ENCODE data around the gene GRPR.

Gene GRPR

DNA sequence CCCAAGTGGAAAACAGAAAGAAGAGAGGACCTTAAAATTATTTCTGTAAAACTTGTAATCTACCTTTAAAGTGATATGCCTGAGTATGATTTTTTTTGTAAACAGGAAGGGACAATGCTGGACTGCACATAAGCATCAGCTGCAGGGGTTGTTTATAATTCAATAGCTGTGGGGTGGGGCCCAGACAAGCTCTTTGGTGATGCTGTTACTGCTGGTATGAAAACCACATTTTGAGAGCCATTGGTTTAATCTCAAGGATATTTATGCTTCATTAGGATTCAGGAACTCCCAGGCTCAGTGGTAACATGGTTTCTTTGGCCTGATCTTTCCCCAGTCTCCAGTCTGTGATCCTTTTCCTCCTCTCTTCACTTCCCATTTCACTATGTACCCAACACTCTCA is 34.3 kb upstream of the GRPR start:
- TF ChIP-seq, protein P1, sequence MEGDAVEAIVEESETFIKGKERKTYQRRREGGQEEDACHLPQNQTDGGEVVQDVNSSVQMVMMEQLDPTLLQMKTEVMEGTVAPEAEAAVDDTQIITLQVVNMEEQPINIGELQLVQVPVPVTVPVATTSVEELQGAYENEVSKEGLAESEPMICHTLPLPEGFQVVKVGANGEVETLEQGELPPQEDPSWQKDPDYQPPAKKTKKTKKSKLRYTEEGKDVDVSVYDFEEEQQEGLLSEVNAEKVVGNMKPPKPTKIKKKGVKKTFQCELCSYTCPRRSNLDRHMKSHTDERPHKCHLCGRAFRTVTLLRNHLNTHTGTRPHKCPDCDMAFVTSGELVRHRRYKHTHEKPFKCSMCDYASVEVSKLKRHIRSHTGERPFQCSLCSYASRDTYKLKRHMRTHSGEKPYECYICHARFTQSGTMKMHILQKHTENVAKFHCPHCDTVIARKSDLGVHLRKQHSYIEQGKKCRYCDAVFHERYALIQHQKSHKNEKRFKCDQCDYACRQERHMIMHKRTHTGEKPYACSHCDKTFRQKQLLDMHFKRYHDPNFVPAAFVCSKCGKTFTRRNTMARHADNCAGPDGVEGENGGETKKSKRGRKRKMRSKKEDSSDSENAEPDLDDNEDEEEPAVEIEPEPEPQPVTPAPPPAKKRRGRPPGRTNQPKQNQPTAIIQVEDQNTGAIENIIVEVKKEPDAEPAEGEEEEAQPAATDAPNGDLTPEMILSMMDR (IDR thresholded peaks at IDR 0.05; ENCODE audit: borderline replicate concordance, insufficient read depth, low read depth, low read length) = no peak
- H3K4me3 ChIP-seq (ENCODE audit: low read depth, low read length) = no peak overlapping the region

DNA sequence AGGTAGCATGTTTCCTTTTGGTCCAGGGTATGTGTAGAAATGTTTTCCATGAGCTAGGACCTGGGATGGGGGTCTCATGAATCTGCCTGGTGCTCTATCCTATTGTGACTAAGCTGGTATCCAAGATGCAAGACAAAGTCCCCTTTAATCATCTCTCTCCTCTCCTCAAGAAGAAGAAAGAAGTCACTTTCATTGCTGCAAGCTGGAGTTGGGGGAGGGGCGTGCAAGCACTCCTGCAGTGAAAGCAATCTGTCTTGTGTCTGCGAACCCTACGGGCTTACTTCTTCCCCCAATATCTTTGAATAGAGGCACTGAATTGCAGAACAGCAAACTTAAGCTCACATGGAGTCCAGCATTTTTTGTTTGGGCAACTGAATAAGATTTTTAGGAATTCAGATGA is 27.2 kb upstream of the GRPR start:
- TF ChIP-seq, protein P1 (IDR thresholded peaks at IDR 0.05; ENCODE audit: borderline replicate concordance, insufficient read depth, low read depth, low read length) = no peak
- H3K4me3 ChIP-seq (ENCODE audit: low read depth, low read length) = no peak overlapping the region

DNA sequence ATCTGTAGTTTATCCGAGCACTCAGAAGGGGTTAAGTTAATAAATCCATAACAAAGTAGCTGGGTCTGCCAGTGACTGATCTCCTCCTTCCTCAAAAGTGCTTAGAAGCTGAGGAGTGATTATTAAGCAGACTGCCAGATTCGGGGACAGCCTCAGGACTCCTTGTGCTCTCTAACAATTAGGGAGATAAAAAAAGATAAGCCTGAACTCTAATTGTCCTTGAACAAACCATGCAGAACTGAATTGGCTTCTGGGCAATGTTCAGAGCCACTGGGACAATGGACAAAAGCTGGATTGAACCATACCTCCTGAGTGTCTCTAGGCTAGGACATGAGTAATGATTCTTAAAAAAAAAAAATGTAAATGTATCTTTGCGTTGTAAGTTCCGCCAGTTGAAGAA is 22.7 kb upstream of the GRPR start:
- H3K4me3 ChIP-seq (ENCODE audit: low read depth, low read length) = no peak overlapping the region
- TF ChIP-seq, protein P1 (IDR thresholded peaks at IDR 0.05; ENCODE audit: borderline replicate concordance, insufficient read depth, low read depth, low read length) = no peak

DNA sequence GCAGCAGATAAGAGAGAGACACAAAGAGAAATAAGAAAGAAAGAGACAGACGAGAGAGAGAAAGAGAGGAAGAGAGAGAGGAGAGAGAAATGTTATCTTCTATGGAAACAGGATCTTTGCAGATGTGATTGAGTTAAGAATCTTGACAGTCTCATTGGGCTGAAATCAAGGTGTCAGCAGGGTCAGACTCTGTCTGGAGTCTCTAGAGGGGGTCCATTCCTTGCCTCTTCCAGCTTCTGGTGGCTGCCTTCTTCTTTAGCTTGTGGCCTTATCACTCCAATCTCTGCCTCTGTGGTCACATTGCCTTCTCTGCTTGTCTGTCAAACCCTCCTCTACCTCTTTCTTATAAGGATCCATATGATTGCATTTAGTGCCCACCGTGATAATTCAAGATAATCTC is 21.8 kb upstream of the GRPR start:
- no peak overlapping the region for H3K4me3 ChIP-seq (ENCODE audit: low read depth, low read length)
- TF ChIP-seq, protein P1 (IDR thresholded peaks at IDR 0.05; ENCODE audit: borderline replicate concordance, insufficient read depth, low read depth, low read length) = no peak

DNA sequence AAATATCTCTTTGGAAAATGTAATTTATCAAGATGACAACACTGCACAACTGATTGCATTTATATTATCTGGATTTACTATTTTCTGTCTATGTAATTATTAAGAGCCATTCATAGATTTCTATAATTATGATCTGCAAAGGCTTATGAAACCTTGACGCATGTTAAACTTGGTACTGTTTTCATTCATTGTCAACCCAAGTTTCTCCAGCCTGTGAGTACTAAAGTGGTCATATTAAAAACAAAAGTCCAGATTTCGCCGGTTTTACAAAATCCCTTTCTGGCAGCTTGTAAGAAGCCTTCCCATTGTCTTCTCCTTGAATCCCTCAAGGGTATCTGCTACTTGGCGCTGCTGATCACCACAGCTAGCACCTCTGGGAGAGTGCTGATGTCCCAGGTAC is 19.7 kb upstream of the GRPR start:
- H3K4me3 ChIP-seq (ENCODE audit: low read depth, low read length) = no peak overlapping the region
- TF ChIP-seq, protein P1 (IDR thresholded peaks at IDR 0.05; ENCODE audit: borderline replicate concordance, insufficient read depth, low read depth, low read length) = no peak

DNA sequence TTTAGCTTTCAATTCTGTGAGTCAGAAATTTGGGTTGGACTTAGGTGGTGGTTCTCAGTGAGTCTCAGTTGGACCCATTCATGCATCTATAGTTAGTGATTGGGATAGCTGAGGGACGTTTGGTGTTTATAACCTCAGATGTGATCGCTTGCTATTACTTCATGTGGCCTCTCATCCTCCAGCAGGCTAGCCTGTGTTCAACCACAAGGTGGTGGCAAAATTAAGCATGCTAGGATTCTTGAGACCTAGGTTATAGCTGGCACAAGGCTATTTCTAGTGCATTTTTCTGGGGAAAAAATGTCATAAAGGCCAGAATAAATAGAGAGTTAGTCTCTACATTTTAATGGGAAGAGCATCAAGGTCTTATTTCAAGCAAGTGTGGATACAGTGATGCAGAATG is 10.9 kb upstream of the GRPR start:
- TF ChIP-seq, protein P1 (IDR thresholded peaks at IDR 0.05; ENCODE audit: borderline replicate concordance, insufficient read depth, low read depth, low read length) = no peak
- H3K4me3 ChIP-seq (ENCODE audit: low read depth, low read length) = no peak overlapping the region

DNA sequence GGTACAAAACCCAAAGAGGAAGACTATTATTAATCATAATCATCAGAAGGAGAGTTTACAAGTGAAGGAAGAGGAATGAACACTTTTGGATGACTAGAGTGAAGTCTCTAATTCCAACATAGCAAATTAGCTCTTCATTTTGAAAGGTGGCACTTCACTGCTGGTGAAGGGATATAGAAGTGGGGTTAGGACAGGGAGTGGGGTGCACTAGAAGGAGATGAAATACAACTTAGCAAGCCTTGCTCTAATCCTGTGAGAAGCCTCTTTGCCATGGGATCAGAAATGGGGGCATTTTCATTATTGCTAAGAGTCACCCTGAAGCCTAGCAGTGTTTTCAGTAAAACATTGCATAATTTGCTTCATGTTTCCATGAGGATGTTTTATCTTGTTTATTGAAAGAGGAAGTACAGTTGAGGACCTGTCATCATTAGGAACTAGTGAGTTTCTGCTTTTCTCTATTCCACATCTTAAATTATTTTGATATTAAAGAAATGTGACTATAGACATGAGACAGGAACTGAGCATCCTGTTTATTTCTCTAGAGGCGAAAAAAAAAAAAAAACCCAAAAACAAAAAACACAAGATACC is 9.3 kb upstream of the GRPR start:
- TF ChIP-seq, protein P1 (IDR thresholded peaks at IDR 0.05; ENCODE audit: borderline replicate concordance, insufficient read depth, low read depth, low read length) = no peak
- no peak overlapping the region for H3K4me3 ChIP-seq (ENCODE audit: low read depth, low read length)

Data from GM12875 (cell line).